Naive thymus-derived CD4-positive, alpha-beta T cell (primary cell): ENCODE measurements around the gene KSR1. TPM values are rescaled to one million over a fixed set of nuclear protein-coding genes. Genes with fewer than 3 reads are reported as not detected.
"Not testable (repeated sequence)": the region's sequence is repeated elsewhere in the genome, so short reads cannot be mapped to it uniquely, and the experiment has no call there.

Experiments
- ATAC-seq: fragments of 150-1000 bp; cut with Tn5 transposase; 2 replicates; pipeline ENCODE4 v1.10.0; 2021; ENCODE audit warnings: mild to moderate bottlenecking, moderate library complexity
- CTCF ChIA-PET: fragments of 350-600 bp; sonication (Branson Sonifier 250); formaldehyde crosslinking; loops from one replicate; lab custom pipeline; 2021; ENCODE audit warnings: antibody characterized with exemption; lab: Charles Lee
- POLR2A ChIA-PET: fragments of 350-600 bp; sonication (Branson Sonifier 250); formaldehyde crosslinking; loops from one replicate; lab custom pipeline; 2021; ENCODE audit warnings: antibody characterized with exemption, inconsistent platforms; lab: Charles Lee
- DNase-seq, 9 donors: peaks; one replicate each; pipeline versions ENCODE4 v3.0.0 to v3.0.0-alpha.2; 2020 to 2022; ENCODE audit warnings: mixed read lengths in 1 of 9
- H3K27ac ChIP-seq: one replicate; pipeline ENCODE4 v1.7.0; 2013; ENCODE audit warnings: mild to moderate bottlenecking, low read depth, low read length, moderate library complexity
- H3K27me3 ChIP-seq, 2 donors: one replicate each; pipeline ENCODE4 v1.7.0; 2013; ENCODE audit warnings: low read length in 2 of 2, mild to moderate bottlenecking in 2 of 2, moderate library complexity in 2 of 2; ENCODE audit not compliant: control insufficient read depth in 2 of 2, insufficient read depth in 2 of 2
- H3K36me3 ChIP-seq, 3 experiments: 1 replicate in 2 of 3; 2 replicates in 1 of 3; pipeline ENCODE4 v1.7.0; 2013; ENCODE audit warnings: low read length in 3 of 3, mild to moderate bottlenecking in 3 of 3, moderate library complexity in 1 of 3; ENCODE audit not compliant: insufficient read depth in 3 of 3, control insufficient read depth in 2 of 3
- H3K4me1 ChIP-seq, 2 donors: one replicate each; pipeline ENCODE4 v1.7.0; 2013; ENCODE audit warnings: low read length in 2 of 2, mild to moderate bottlenecking in 2 of 2, moderate library complexity in 1 of 2; ENCODE audit not compliant: control insufficient read depth in 2 of 2, insufficient read depth in 2 of 2
- H3K4me3 ChIP-seq: 2 replicates; pipeline ENCODE4 v1.7.0; 2013; ENCODE audit warnings: mild to moderate bottlenecking, low read length
- H3K9me3 ChIP-seq, 3 experiments: 1 replicate in 2 of 3; 2 replicates in 1 of 3; pipeline ENCODE4 v1.7.0; 2013; ENCODE audit warnings: low read length in 3 of 3; ENCODE audit not compliant: control insufficient read depth in 2 of 3
- H3K27ac Mint-ChIP-seq, 9 donors: one replicate each; pipeline ENCODE4 v1.8.0; 2020 to 2022; ENCODE audit warnings: mixed read lengths in 9 of 9, mild to moderate bottlenecking in 8 of 9, moderate library complexity in 5 of 9, inconsistent platforms in 2 of 9
- H3K27me3 Mint-ChIP-seq, 5 donors: one replicate each; pipeline ENCODE4 v1.8.0; 2021 to 2022; ENCODE audit warnings: mixed read lengths in 5 of 5, mild to moderate bottlenecking in 1 of 5
- H3K36me3 Mint-ChIP-seq, 5 donors: one replicate each; pipeline ENCODE4 v1.8.0; 2020 to 2022; ENCODE audit warnings: mixed read lengths in 5 of 5, mild to moderate bottlenecking in 3 of 5, inconsistent platforms in 1 of 5
- H3K4me1 Mint-ChIP-seq, 7 donors: one replicate each; pipeline ENCODE4 v1.8.0; 2020 to 2022; ENCODE audit warnings: mixed read lengths in 7 of 7, mild to moderate bottlenecking in 3 of 7, inconsistent platforms in 1 of 7
- H3K4me3 Mint-ChIP-seq, 10 donors: one replicate each; pipeline ENCODE4 v1.8.0; 2020 to 2022; ENCODE audit warnings: mild to moderate bottlenecking in 10 of 10, mixed read lengths in 10 of 10, moderate library complexity in 6 of 10, inconsistent platforms in 2 of 10
- H3K9me3 Mint-ChIP-seq, 11 donors: one replicate each; pipeline ENCODE4 v1.8.0; 2020 to 2022; ENCODE audit warnings: mixed read lengths in 11 of 11, mild to moderate bottlenecking in 4 of 11, inconsistent platforms in 1 of 11, moderate library complexity in 1 of 11
- intact Hi-C, 2 donors: fragments of 100-400 bp; cut with micrococcal nuclease; formaldehyde crosslinking; loops; one replicate each; pipeline ENCODE4 v1.15.1; 2023
- polyA plus RNA-seq, 2 donors: library from polyadenylated mRNA; unstranded; fragments of 300-500 nt; fragmentation: Illumina TruSeq; gene quantifications; one replicate each; pipeline ENCODE4 v1.2.3, GENCODE V29; 2021
- total RNA-seq, 6 experiments: library from RNA in 5 of 6; stranded (reverse) in 5 of 6; gene quantifications; 1 replicate in 5 of 6; 2 replicates in 1 of 6; pipeline ENCODE4 v1.2.3 and lab custom pipeline; 2021 to 2026

The KSR1 gene
- total and polyA plus RNA-seq, 7 experiments from 2014 or later, result 0.52 to 96.4 (median 23.3) TPM

DNA sequence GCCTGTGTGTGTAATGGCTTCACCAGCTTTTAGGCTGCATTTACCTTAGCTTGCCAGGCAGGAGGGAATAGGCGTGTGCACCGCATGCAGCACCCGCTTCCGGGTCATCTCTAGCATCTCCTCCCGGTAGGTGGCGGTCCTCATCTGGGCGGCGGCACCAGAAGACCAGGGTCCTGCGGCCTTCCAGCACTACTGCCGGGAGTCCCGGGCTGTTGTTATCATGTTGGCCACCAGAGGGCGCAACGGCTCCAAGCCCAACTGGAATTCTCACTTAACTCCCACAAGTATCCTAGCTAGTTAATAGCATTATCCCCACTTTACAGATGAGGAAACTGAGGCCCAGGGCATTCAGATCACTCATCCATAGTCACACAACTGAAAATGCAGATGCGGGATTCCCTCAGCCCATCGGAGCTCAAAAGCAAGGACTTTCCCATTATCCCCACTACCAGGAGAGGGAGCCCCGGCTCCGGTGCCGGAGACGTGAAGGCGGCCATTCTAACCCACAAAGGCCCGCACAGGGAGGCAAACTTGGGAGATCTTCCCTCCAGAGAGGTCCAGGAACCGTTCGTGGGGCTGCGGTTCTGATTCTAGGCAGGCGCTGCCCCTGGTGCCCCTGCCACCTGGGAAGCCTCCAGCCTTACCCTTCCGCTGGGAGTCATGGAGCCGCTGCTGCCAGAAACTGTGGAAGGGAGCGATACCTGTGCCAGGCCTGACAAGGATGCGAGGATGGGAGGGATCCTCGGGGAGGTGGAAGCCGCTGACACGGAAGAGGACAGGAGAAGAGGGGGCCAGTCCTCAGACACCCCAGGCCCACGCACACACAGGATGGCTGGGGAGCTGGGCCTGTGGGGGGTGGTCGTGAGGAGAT lies 198.6 kb downstream of the KSR1 start:
- ATAC-seq, result peak; percentile 75
- peaks cover 0 to 2% (median 0%) of the 10 kb centered on the region in 11 donors for H3K9me3 Mint-ChIP-seq
- CTCF ChIA-PET, result interaction anchor here (0.8 to 5.8 kb wide), 8 partner anchors 47 to 228 kb away, joined by 3 to 40 read pairs (median 3); no protein-coding TSS in a partner anchor

DNA sequence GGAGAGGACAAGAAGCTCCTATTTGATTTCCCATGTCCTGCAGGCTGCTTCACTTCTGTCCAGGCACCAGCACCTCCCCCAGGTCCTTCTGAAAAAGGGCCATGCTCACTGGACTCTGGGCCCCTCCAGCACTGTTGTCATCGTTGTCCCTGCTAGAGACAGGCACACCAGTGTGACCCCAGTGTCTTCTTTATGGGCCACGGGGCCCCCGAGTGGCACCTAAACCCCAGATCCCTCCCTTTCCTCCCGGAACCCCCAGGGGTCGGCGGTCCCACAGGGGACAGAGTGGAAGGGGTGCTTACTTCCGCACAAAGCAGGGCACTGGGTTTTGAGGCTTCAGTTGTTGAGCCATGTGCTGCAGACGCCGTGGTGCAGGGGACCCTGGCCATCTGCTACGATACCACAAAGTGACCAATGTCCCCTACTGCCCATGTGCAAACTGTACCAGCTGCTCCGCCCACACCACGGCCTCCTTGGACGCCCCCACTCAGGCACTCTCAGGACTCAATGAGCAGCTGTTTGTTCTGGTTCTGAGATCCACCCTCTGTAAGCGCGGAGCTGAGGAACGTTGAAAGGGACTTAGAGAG lies 199.4 kb downstream of the KSR1 start:
- H3K4me3 ChIP-seq, H3K4me1 ChIP-seq, H3K27me3 ChIP-seq, DNase-seq, H3K27ac Mint-ChIP-seq, H3K36me3 Mint-ChIP-seq, H3K9me3 Mint-ChIP-seq, H3K9me3 ChIP-seq, ATAC-seq, H3K4me3 Mint-ChIP-seq, POLR2A ChIA-PET, H3K36me3 ChIP-seq, H3K27ac ChIP-seq: not testable (repeated sequence)
- Mint-ChIP-seq H3K27me3 (peaks cover 0 to 13% (median 0%) of the 10 kb centered on the region in 5 donors), H3K4me1 (peaks cover 3 to 10% (median 8%) of the 10 kb centered on the region in 7 donors)
- intact Hi-C loops, result loop anchor here in 1 of 2 donors (2.0 kb wide), 1 partner anchor 225 kb away; no protein-coding TSS in a partner anchor
- CTCF ChIA-PET, result interaction anchor here (0.8 kb wide), 1 partner anchor 121 kb away, joined by 3 read pairs; no protein-coding TSS in a partner anchor

More for the DNA sequence above, 198.6 kb downstream of the KSR1 start:
- Histone ChIP-seq H3K4me1 (no peaks in the 10 kb centered on the region), H3K4me3 (no peak overlapping the region), H3K9me3 (no peaks in the 10 kb centered on the region), H3K36me3 (no peaks in the 10 kb centered on the region), H3K27me3 (no peaks in the 10 kb centered on the region), H3K27ac (no peak overlapping the region)
- no peaks in the 10 kb centered on the region for H3K36me3 Mint-ChIP-seq
- peak overlapping the region in 1 of 9 donors; percentile 43 for H3K27ac Mint-ChIP-seq
- peak; percentile 22 to 74 (median 45) for DNase-seq
- peaks cover 0 to 13% (median 0%) of the 10 kb centered on the region in 5 donors for H3K27me3 Mint-ChIP-seq
- POLR2A ChIA-PET, result no interaction called here
- intact Hi-C loops, result loop anchor here (1.0 to 5.0 kb wide), 6 partner anchors 101 to 323 kb away; partner anchors contain the start of gene LYRM9 (in 1 of the 2)
- H3K4me3 Mint-ChIP-seq, result peak overlapping the region in 1 of 10 donors; percentile 0
- H3K4me1 Mint-ChIP-seq, result peaks cover 3 to 10% (median 8%) of the 10 kb centered on the region in 7 donors

DNA sequence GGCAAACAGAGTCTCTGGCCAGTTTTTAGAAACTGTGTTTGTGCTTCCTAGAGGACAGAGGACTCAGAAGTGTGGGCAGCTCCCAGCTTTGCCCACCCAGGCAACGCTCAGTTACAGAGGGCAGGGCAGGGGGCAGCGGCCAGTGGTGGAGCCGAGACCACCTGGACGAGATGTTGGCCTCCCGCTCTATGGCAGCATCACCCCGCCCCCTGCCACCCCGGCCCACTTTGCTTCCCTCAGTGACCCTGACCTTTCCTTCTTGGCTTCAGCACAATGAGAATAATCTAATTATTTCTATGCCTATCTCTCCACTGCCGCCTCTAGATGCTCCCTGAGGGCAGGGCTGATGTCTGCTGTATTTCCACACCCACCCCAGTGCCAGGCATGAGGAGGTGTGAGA lies 200.4 kb downstream of the KSR1 start:
- H3K36me3 Mint-ChIP-seq, DNase-seq, H3K4me3 Mint-ChIP-seq, H3K27me3 ChIP-seq, H3K9me3 ChIP-seq, H3K27ac ChIP-seq, H3K36me3 ChIP-seq, H3K4me1 ChIP-seq, intact Hi-C loops, ATAC-seq, H3K4me3 ChIP-seq, H3K9me3 Mint-ChIP-seq, H3K27ac Mint-ChIP-seq, POLR2A ChIA-PET, H3K4me1 Mint-ChIP-seq: not testable (repeated sequence)
- CTCF ChIA-PET, result interaction anchor here (1.4 kb wide), 1 partner anchor 9 kb away, joined by 4 read pairs; no protein-coding TSS in a partner anchor
- H3K27me3 Mint-ChIP-seq, result peaks cover 0 to 13% (median 0%) of the 10 kb centered on the region in 5 donors

DNA sequence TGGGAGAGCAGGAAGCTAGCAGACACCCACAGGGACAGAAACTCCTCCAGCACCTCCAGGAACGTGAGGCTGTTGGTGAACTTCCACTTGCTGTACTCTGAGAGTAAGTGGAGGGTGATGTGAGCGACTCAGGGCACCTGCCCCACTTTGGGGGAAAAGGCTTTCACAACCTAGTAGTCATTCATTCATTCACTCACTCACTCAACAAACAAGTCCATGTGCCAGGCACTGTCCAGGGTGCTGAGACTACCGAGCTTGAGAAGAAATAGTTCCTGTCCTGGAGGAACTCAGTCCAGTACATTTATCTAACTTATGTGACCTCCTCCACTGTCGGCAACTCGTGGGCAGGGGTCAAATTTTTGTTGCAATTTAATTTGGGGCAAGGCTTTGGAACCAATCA lies 201.4 kb downstream of the KSR1 start:
- CTCF ChIA-PET, result interaction anchor here (1.0 to 1.4 kb wide), 2 partner anchors 10 to 55 kb away, joined by 4 read pairs; no protein-coding TSS in a partner anchor
- Mint-ChIP-seq H3K4me3 (no peak overlapping the region), H3K27me3 (peaks cover 0 to 13% (median 0%) of the 10 kb centered on the region in 5 donors)

DNA sequence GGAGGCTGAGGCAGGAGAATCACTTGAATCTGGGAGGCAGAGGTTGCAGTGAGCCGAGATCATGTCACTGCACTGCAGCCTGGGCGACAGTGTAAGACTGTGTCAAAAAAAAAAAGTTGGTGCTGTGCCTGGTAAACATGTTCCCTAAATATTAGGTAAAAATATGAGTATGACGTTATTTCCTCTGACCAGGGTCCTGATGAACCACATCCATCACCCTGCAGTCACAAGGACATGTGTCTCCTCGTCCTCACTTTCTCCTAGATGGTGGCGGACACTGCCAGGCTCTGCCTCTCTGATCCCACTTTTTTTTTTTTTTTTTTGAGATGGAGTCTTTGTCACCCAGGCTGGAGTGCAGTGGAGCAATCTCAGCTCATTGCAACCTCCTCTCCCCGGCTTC lies 203.4 kb downstream of the KSR1 start:
- Histone ChIP-seq H3K4me3 (no peak overlapping the region), H3K36me3 (no peaks in the 10 kb centered on the region), H3K4me1 (no peaks in the 10 kb centered on the region), H3K27ac (no peak overlapping the region), H3K9me3 (no peaks in the 10 kb centered on the region), H3K27me3 (no peaks in the 10 kb centered on the region)
- ChIA-PET POLR2A (no interaction called here), CTCF (interaction anchor here (1.1 kb wide), 1 partner anchor 9 kb away, joined by 3 read pairs; no protein-coding TSS in a partner anchor)
- DNase-seq (no peak), ATAC-seq (no peak)
- Mint-ChIP-seq H3K9me3 (no peaks in the 10 kb centered on the region), H3K36me3 (no peaks in the 10 kb centered on the region), H3K27me3 (peaks cover 0 to 10% (median 0%) of the 10 kb centered on the region in 5 donors), H3K4me3 (no peak overlapping the region), H3K27ac (no peak overlapping the region), H3K4me1 (peaks cover 0 to 3% (median 2%) of the 10 kb centered on the region in 7 donors)
- intact Hi-C loops, result no loop called here

More for the DNA sequence above, 201.4 kb downstream of the KSR1 start:
- H3K4me3 ChIP-seq, result no peak overlapping the region
- no peaks in the 10 kb centered on the region for H3K36me3 Mint-ChIP-seq
- peaks cover 0 to 7% (median 5%) of the 10 kb centered on the region in 7 donors for H3K4me1 Mint-ChIP-seq
- no peak overlapping the region for H3K27ac ChIP-seq
- no peaks in the 10 kb centered on the region for H3K36me3 ChIP-seq
- no peak for ATAC-seq
- no peaks in the 10 kb centered on the region for H3K9me3 ChIP-seq
- no peaks in the 10 kb centered on the region for H3K9me3 Mint-ChIP-seq
- no peaks in the 10 kb centered on the region for H3K27me3 ChIP-seq
- no peak overlapping the region for H3K27ac Mint-ChIP-seq
- POLR2A ChIA-PET, result no interaction called here
- DNase-seq, result no peak
- intact Hi-C loops, result no loop called here
- no peaks in the 10 kb centered on the region for H3K4me1 ChIP-seq

DNA sequence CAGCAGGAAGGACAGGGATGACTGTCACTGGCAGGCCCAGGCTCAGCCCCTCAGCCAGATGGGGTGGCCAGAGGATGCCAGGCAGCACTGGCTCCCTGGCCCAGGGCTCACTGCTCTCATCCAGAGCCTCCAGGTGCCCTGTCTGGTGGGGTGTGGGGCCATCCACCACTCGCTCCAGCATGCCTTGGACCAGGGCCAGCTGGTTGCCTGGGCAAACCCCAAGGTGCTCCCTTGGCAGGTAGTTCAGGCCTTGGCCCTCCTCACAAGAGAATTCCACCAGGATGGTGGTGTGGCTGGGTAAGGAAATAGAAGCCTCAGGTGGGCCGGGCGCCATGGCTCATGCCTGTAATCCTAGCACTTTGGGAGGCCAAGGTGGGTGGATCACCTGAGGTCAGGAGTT lies 204.2 kb downstream of the KSR1 start:
- DNase-seq, result no peak
- CTCF ChIA-PET, result interaction anchor here (1.1 kb wide), 1 partner anchor 10 kb away, joined by 3 read pairs; no protein-coding TSS in a partner anchor
- Mint-ChIP-seq H3K9me3 (no peaks in the 10 kb centered on the region), H3K4me1 (no peaks in the 10 kb centered on the region), H3K4me3 (no peak overlapping the region), H3K36me3 (no peaks in the 10 kb centered on the region), H3K27me3 (peaks cover 0 to 7% (median 0%) of the 10 kb centered on the region in 5 donors), H3K27ac (no peak overlapping the region)
- Histone ChIP-seq H3K4me3 (no peak overlapping the region), H3K36me3 (no peaks in the 10 kb centered on the region), H3K27me3 (no peaks in the 10 kb centered on the region), H3K4me1 (no peaks in the 10 kb centered on the region), H3K27ac (no peak overlapping the region), H3K9me3 (no peaks in the 10 kb centered on the region)
- POLR2A ChIA-PET, result no interaction called here
- no peak for ATAC-seq
- intact Hi-C loops, result no loop called here
